ENCODE measurements around the gene EGFR.

EGFR gene

DNA sequence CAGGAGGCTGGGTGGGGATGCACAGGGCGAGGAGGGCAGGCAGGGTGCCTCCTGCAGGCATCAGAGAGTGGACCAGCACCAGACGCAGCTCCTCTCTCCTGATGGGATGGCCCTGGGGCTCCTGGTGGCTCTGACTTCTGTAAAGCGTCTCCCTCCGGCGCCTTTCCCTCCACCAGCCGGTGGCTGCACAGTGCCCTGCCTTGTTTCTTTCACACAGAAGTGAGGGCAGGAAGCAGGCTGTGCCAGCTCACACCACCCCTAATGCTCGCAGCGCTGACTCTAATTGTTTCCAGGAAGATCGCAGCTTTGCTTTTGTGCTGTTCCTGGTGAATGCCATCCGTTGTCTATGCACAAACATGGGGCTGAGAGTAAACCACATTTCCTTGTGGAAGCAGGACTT is 194.0 kb downstream of the EGFR start:
- no peak for DNase-seq (ENCODE audit: low read depth)

DNA sequence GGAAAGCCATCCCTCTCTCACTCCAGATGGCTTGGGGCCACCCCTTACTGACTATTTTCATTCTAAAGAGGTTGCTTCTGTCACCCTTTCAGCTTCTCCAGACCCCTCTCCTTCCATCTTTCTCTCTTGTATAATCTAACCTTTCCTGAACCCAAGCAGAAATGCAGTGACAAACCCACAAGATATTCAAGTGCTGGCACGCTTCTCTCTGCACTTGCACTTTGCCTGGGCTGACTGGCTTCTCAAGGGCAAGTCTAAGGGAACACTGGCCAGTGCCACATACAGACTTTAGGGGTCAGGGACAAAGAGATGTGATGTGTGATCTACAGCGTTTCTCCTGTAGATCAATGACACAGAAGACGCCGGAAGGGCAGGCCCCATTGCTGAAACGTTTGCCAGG is 195.9 kb downstream of the EGFR start:
- no peak for DNase-seq (ENCODE audit: low read depth)

- no peak for DNase-seq (ENCODE audit: low read depth)
These were observed 204.2 kb downstream of the EGFR start for GRCh38 chr7:55223023-55223422.

GRCh38 chr7:55224111-55224510 is 205.3 kb downstream of the EGFR start:
- no peak for DNase-seq (ENCODE audit: low read depth)

GRCh38 chr7:55224810-55225209 is 206.0 kb downstream of the EGFR start:
- no peak for DNase-seq (ENCODE audit: low read depth)

GRCh38 chr7:55230014-55230413 is 211.2 kb downstream of the EGFR start:
- no peak for DNase-seq (ENCODE audit: low read depth)

GRCh38 chr7:55231736-55232280 is 213.0 kb downstream of the EGFR start:
- no peak for DNase-seq (ENCODE audit: low read depth)

- no peak for DNase-seq (ENCODE audit: low read depth)
These were observed 214.2 kb downstream of the EGFR start for GRCh38 chr7:55233001-55233400.

DNA sequence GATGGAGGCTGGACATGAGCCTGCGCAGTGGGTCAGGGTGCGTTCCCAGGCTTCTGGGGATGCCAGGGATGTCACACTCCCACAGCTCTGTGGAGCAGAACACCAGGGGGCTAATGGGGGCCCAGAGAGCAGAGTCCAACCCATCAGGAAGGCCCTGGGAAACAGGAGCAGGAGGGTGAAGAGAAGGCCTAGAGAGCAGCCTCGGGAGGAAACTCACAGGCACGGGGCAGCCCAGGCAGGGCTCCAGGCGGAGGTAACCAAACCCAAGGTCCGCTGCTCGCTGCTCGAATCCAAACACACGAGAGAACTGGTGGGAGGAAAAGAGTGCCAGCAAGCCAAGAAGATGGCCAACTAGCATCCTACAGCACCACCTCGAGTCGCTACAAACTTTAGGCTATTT is 215.6 kb downstream of the EGFR start:
- no peak for DNase-seq (ENCODE audit: low read depth)

DNA sequence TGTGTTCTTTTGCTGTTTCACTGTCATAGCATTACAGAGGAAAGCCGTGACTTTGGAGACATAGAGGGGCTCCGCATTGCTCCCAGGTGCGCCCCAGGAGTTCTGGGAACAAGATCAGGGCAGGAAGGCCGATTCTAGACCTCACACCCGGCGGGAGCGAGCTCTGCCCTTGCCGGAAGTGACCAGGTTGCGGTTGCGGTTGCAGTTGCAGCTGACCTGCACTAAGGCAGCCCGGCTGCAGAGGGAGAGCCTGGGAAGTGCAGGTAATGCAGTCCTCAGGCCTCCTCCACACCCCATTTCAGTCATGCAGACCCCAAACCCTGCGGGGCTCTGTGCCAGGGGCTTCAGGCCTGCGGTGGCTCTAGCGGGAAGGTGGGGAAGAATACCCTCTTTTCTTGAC is 216.3 kb downstream of the EGFR start:
- DNase-seq (ENCODE audit: low read depth) = no peak

DNA sequence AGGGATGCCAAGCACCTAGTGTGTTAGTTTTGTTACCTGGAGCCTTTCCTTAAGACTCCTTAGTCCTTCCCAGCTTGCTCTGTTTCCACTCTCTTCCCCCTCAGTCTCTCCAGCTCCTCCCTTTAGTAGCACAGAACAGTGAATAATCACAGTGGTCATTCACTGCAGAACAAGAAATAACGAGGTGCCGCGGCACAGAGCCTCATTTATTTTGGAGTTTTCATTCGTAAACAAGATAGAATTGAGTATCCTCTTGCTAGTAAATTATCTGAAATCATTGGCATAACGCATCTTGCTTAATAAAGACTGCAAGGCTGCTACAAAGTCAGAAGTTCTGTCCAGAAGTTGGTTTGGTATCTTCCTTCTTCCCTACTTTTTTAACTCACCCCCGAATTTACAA is 217.0 kb downstream of the EGFR start:
- no peak for DNase-seq (ENCODE audit: low read depth)

- DNase-seq (ENCODE audit: low read depth) = no peak
These were observed 217.7 kb downstream of the EGFR start for GRCh38 chr7:55236476-55236875.

DNA sequence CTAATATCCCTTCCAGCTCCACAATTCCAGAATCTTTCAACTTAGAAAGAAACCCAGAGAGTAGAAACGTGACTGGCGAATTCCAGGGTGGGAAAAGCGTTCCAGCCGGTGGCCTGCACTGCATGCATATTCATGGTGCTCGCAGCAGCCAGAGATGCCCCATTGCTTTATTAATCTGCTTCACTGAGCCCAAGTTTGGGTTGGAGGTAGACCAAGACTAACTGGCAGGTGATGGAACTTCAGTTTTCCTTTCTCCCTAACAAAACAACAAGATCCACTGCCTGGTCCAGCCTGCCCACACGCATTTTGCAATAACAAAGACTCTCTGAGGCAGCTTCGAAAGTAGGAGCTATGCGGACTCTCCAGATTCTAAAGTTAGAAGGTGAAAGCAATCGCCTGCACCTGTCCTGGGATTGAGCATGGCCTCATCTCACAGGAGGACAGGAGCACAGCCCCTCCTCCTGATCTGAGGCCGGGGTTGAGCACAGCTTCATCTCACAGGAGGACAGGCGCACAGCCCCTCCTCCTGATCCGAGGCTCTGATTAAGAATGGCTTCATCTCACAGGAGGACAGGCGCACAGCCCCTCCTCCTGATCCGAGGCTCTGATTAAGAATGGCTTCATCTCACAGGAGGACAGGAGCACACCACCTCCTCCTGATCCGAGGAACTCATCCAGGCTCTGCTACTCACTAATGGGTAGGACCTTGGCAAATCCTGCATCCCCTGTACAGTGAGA is 218.5 kb downstream of the EGFR start:
- DNase-seq (ENCODE audit: low read depth) = no peak

- DNase-seq (ENCODE audit: low read depth) = no peak
These were observed 220.6 kb downstream of the EGFR start for GRCh38 chr7:55239406-55239805.

DNA sequence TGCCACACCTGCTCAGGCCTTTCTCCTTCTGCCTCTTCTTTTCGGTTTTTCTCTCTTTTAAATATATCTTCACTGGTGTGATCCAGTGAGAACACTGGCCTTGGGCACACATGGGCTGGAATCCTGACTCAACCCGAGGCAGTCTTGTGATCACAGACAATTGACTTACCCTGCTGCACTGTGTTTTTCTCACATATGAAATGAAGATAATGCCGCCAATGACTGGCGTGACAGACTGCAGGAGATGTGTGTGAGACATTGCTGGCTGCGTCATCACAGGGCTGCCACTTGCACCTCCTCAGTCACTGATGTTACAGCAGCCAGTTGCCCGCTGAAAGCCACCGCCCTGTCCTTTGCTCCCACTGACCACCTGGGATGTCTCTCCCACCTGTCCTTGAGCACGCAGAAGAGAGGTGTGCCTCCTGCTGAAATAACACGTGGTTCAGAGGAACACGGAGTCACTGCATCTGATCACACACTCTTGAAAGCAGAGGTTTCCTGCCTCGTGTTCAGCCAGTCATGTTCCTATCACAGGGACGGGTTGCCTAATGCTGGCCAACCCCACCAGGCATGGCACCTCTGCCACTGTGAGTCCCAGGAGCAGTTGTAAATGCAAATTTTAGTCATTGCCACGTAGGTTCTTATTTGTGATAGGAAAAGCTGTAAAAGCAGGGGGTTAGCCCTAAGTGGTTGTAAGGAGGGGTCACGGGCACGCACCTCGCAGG is 221.8 kb downstream of the EGFR start:
- no peak for DNase-seq (ENCODE audit: low read depth)

DNA sequence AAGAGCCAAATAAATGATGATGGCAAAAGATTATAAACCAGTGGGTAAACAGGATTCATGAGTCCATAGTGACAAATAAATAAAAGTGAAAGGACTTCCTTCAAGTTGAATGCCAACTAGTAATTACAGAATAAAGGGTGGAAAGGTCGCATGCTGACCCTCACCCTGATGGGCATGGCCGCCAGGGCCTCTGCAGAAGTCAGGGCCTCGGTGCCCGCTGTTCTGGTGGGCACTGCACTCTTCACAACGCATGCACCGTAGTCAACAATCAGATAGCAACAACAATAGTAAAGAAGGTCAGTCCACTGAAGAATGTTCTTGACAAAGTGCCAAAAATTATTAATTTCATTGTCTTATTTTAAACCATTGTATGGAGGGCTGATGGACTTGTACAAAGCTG is 223.1 kb downstream of the EGFR start:
- DNase-seq (ENCODE audit: low read depth) = no peak

- no peak for DNase-seq (ENCODE audit: low read depth)
These were observed 223.8 kb downstream of the EGFR start for GRCh38 chr7:55242613-55243012.

GRCh38 chr7:55244006-55244745 is 225.4 kb downstream of the EGFR start:
- no peak for DNase-seq (ENCODE audit: low read depth)

- DNase-seq (ENCODE audit: low read depth) = no peak
These were observed 226.5 kb downstream of the EGFR start for GRCh38 chr7:55245271-55245723.

GRCh38 chr7:55246171-55246570 is 227.4 kb downstream of the EGFR start:
- DNase-seq (ENCODE audit: low read depth) = no peak

DNA sequence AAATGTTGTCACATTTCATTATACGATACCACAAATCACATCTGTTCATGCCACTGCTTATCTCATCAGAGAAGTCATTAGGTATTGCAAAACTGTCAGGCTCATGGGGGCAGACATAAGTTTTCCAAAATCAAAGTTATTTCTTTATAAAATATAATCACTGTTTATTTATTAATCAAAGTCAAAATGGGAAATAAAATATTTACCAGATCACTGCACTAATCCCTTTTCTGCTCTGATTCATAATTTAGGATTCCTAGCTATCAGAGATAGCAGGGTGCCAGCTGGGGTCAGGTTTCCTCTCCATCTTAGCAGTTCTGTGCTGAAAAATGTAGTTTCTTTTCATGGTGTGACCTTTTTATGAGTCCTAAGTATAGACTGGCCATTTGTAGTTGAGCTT is 228.6 kb downstream of the EGFR start:
- DNase-seq (ENCODE audit: low read depth) = no peak

DNA sequence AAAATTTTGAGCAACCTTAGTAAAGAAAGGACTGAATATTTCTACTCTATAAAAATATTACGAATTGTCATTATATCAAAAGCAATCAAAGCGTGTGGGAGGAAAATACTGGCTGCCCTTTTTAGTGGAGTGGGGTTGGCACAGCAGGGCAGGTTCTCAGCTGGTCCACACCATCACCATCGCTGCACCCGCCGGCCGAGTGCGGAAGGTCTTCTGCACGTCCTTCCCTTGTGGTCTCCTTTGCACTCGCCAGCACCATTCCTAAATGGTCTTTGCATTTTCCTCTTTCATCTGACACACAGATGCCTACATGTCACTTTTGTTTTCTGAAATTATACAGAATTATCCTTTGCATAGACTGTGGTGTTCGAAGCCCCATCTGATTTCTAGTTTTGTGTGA is 229.7 kb downstream of the EGFR start:
- DNase-seq (ENCODE audit: low read depth) = no peak

DNA sequence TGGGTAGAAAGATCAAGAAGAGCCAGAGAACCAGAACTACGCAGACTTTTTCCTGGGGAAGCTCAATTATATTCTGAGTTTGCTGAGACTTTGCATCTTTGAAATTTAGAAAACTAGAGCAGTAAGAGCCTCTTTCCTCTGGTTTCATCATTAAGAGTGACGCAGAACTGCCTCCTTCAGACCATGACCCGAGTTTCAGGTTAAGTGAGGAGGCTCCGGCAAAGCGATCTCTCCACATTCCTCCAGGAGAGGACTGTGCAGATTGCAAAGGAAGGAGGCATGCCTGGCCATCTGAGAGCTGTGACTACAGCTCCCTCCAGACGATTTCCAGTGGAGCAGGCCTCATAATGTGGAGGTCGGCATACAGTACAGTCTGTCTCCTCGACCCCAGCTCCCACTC is 230.5 kb downstream of the EGFR start:
- no peak for DNase-seq (ENCODE audit: low read depth)
